Activated CD8-positive, alpha-beta memory T cell treated with anti-CD3 and anti-CD28 coated beads, Interleukin-2, amount 50 U/mL, for 1 hour (primary cell): Measurements from ENCODE around the gene FNDC10.
A peak's percentile ranks its signal among the peaks of the same experiment; 100 is the strongest.
"Not testable (repeated sequence)": the region's sequence is repeated elsewhere in the genome, so short reads cannot be mapped to it uniquely, and the experiment has no call there.

Experiments
- DNase-seq: peaks from one replicate; pipeline ENCODE4 v3.0.0-alpha.2; 2020; ENCODE audit errors: extremely low read depth

Gene FNDC10

GRCh38 chr1:1599030-1599934 lies 653 bp downstream of the FNDC10 start:
- no peak for DNase-seq

GRCh38 chr1:1598720-1599029 lies 1.3 kb downstream of the FNDC10 start:
- no peak for DNase-seq

DNA sequence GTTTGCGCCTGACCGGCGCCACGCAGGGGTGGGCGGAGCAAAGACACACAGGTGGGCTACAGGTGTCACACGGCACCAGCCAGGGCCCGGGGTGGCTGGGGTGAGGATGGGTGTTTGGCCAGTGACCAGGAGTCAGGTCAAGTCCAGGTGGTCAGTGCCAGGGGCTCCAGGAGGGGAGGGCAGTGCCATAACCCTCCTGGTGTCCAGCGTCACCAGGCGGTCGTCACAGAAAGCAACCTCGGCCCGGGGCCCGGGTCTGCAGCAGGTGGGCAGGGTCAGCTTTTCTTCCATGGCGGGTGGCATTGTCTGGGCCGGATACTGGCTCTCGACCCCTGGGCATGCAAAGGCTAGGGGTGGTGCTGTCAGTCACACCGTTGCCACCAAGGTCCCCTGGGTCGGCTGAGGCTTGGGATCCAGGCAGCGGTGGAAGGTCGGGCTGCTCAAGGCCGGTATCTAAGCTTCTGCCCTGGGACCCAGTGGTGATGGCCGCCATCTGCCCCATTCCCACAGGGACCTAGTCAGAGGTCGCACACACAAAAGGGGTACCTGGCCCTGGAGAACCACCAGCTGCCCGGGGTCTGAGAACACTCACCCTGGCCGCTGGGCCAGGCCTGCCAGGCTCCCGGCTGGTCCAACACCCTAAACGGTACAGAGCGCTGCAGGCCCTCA lies 1.8 kb downstream of the FNDC10 start:
- DNase-seq: no peak

- DNase-seq: no peak
Measured at GRCh38 chr1:1597275-1597930, 2.5 kb downstream of the FNDC10 start.

GRCh38 chr1:1596493-1597274 lies 3.3 kb downstream of the FNDC10 start:
- no peak for DNase-seq

DNA sequence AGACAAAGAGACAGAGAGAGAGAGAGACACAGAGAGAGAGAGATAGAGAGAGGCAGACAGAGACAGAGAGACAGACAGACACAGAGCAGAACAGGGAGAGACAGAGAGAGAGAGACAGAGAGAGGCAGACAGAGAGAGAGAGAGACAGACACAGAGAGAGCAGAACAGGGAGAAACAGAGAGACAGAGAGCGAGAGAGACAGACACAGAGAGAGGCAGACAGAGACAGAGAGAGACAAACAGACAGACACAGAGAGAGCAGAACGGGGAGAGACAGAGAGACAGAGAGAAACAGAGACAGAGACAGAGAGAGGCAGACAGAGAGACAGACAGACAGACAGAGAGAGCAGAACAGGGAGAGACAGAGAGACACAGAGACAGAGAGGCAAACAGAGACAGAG lies 4.6 kb downstream of the FNDC10 start:
- not testable (repeated sequence) for DNase-seq

GRCh38 chr1:1594602-1595260 lies 5.2 kb downstream of the FNDC10 start:
- no peak for DNase-seq

DNA sequence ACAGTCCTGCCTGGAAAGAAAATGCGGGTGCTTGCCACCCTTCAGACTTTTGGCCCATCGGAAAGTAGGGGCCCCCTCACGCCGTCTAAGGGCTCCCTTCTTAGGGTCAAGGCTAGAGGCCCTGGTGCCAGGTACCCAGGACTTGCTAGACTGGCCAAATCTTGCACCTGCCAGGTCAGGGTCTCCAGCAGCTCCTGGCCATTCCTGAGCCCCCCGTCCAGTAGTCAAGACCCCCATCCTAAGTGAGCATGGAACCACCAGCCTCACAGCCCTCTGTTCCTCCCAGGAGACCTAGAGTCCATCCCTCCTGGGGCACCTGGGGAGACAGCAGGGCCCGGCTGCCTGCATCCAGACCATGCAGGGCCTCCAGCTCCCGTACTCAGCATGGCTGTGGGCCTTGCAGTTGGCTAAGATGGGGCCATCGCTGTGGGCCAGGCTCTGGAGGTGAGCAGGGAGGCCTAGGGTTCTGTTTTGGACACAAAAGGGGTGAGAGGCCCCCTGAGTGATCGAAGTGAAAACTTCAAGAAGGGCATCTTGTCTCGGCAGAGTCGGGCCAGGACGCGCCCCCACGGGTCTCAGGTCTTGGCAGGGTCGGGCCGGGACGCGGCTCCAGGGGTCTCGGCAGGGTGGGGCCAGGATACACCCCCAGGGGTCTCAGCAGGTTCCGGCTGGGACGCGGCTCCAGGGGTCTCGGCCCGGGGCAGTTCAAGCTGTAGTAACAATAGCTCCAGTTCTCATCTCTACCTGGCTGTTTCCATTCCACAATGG lies 5.9 kb downstream of the FNDC10 start:
- no peak for DNase-seq

DNA sequence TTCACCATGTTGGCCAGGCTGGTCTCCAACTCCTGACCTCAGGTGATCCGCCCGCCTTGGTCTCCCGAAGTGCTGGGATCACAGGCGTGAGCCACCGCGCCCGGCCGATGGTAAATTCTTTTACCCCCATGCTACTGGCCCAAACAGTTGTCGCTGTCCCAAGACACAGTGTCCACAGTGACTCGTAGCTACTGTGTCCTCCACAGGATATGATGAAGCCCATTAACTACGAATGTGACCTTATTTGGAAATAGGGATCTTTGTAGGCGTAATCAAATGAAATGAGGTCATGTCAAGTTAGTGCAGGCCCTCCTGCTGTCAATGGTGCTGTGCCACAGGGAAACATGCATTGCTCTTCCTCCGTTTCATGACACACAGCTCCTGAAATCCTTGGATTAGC lies 8.5 kb downstream of the FNDC10 start:
- DNase-seq: no peak

DNA sequence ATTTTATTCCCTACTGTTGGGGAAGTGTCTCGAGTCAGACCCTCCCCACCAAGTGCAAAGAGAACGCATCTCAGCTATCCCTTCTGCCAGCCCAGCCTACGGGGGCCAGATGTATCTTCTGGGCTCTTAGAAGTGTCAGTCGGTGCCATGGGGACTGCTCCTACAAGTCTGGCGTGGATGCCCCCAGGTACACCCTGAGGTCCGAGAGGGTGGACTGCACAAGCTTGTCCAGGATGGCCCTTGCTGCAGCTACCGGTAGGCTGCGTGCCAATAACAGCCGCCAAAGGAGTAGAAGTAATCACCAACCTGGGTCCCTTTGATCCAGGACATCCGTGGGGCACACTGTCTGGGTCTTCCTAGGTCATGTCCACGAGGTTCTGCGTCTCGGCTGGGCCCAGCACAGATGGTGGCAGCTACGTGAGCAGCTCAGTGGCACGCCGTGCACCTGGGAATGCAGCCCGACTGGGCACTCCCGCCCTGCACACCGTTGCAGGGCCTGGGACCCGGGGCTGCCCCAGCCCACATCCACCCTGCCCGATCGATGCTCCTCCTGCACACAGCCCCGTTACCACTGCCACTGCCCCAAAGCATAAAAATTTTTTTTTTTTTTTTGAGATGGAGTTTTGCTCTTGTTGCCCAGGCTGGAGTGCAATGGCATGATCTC lies 16.5 kb downstream of the FNDC10 start:
- no peak for DNase-seq

GRCh38 chr1:1582585-1583346 lies 17.2 kb downstream of the FNDC10 start:
- no peak for DNase-seq

DNA sequence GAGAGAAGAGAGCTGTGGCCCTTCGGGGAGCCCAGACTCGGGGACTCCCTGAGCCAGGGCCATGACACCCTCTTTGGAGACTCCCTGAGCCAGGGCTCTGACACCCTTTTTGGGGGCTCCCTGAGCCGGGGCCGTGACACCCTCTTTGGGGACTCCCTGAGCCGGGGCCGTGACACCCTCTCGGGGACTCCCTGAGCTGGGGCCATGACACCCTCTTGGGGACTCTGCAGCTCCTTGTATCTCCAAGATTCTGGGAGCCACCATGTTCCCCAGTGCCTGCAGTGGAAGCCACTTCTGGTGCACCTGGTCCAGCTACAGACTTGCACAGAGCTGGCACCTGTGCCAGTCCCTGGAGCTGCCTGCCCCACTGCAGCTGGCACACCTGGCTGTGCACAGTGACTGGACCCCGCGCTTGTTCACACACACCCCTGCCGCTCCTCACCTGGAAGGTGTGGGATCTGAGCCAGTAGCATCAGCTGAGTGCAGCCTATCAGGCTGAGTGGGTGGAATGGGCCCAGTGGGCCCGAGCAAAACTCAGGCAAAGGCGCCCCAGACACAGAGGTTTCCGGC lies 21.5 kb downstream of the FNDC10 start:
- DNase-seq: no peak

DNA sequence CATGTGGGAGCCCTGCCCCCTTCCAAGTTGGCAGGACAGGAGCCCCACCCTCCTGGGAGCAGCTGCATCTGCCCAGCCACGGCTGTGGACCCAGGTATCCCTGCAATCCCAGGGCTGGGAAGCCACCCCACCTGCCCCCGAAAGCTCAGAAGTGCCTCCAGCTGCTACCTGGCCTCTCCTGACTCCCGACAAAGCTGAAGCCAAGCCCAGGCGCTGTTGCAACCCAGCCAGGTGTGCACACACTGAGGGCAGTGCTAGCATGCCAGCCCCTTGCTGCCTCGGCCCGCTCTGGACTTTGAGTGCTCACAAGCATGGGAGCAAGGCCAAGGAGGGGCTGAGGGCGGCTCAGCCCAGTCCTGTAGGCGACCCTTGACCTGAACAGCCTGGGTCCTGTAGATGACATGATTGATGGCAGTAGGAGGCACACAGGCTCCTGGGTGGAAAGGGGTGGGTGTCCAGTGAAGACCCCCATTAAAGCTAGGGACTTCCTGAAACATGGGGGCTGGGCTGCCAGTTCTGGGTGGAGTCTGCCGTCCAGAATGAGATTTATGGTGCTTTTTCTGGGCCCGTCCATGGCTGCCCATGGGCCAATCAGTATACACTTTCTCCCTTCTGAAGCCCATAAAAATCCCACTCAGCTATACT lies 22.4 kb downstream of the FNDC10 start:
- no peak for DNase-seq

GRCh38 chr1:1574721-1575537 lies 25.0 kb downstream of the FNDC10 start, which contains the start of gene SSU72:
Gene SSU72 (minus strand): TSS chr1:1574863. CDS start chr1:1574557, 306 bp downstream.
- peak; percentile 81 for DNase-seq

GRCh38 chr1:1573843-1574720 lies 25.9 kb downstream of the FNDC10 start:
- no peak for DNase-seq

DNA sequence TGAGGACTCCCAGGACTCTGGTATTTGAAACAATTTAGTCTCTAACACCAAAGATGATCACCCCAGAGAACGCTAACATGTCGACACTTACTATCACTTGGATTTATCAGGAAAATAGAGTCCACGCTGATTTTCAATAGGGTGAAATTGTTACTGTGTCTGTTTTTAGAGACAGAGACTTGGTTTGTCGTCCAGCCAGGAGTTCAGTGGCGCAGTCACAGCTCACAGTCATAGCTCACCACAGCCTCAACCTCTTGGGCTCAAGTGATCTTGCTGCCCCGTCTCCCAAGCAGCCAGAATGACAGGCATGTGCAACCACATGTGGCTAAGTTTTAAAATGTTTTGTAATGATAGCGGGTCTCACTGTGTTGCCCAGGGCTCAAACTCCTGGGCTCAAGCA lies 30.6 kb downstream of the FNDC10 start:
- DNase-seq: no peak

- no peak for DNase-seq
Measured at GRCh38 chr1:1567891-1568291, 32.0 kb downstream of the FNDC10 start.
